Ovary (tissue), 9 donors: ENCODE results near the gene TRDMT1. TPM values are rescaled to one million over a fixed set of nuclear protein-coding genes. Genes with fewer than 3 reads are reported as not detected.

ENCODE experiments used
- DNase-seq, 5 donors: peaks; one replicate each; pipeline ENCODE4 v3.0.0-alpha.2; 2019 to 2020
- H3K27ac ChIP-seq, 2 donors: fragments of 200-600 bp; one replicate each; pipeline versions ENCODE4 v1.5.1 to v1.8.0; 2019 to 2022
- H3K27me3 ChIP-seq: fragments of 200-600 bp; one replicate; pipeline ENCODE4 v1.8.0; 2022
- H3K36me3 ChIP-seq: fragments of 200-600 bp; sonication (generic); one replicate; pipeline ENCODE4 v1.5.1; 2019
- H3K4me1 ChIP-seq: one replicate; pipeline ENCODE4 v1.8.1; 2013; ENCODE audit warnings: mild to moderate bottlenecking, moderate library complexity; ENCODE audit not compliant: insufficient read depth
- H3K4me3 ChIP-seq: fragments of 200-600 bp; sonication (generic); one replicate; pipeline ENCODE4 v1.5.1; 2017
- H3K9me3 ChIP-seq, 2 donors: fragments of 200-600 bp in 1 of 2; sonication (generic) in 1 of 2; one replicate each; pipeline versions ENCODE4 v1.5.1 to v1.8.1; 2013 to 2019; ENCODE audit warnings: mild to moderate bottlenecking in 1 of 2, moderate library complexity in 1 of 2
- CTCF ChIP-seq, 3 donors: fragments of 450-650 bp in 2 of 3; fragments of 200-600 bp in 1 of 3; IDR thresholded peaks; one replicate each; pipeline versions ENCODE4 v1.5.1 to v1.8.0; 2016 to 2022; ENCODE audit warnings: antibody characterized with exemption in 3 of 3, mild to moderate bottlenecking in 1 of 3
- EP300 ChIP-seq: sonication (generic); formaldehyde crosslinking; IDR thresholded peaks from one replicate; pipeline ENCODE4 v1.6.1; 2017; ENCODE audit warnings: antibody characterized with exemption
- POLR2A ChIP-seq: fragments of 450-650 bp; IDR thresholded peaks from one replicate; pipeline ENCODE4 v1.6.1; 2017; ENCODE audit warnings: antibody characterized with exemption, mild to moderate bottlenecking, moderate library complexity
- WGBS, 3 donors: extraction: QIAGEN DNeasy Blood & Tissue Kit in 1 of 3; methylation state at CpG; one replicate each; pipeline versions ENCODE4 v1.1.5 to v1.1.7; 2013 to 2017; 5-methylcytosine and 5-hydroxymethylcytosine counted together
- intact Hi-C, 4 donors: fragments of 100-400 bp; cut with DNase I; formaldehyde crosslinking; loops; one replicate each; pipeline versions ENCODE4 v1.11.0 to v1.15.1; 2022 to 2023
- polyA plus RNA-seq, 2 donors: library from polyadenylated mRNA; stranded (reverse); fragments of 200-250 nt in 1 of 2; fragments of 350-450 nt in 1 of 2; fragmentation: Illumina TruSeq in 1 of 2; extraction: RNeasy Lipid Tissue Mini Kit (QIAGEN cat#74804) in 1 of 2; gene quantifications; one replicate each; pipeline ENCODE4 v1.2.3, GENCODE V29; 2013 to 2014
- total RNA-seq, 7 donors: library from RNA; depleted of rRNA in 2 of 7; stranded (reverse); fragments of >200 nt in 2 of 7; fragmentation: NEBNext Ultra II Directional in 3 of 7; extraction: Animal tissue kit (Norgen Biotek cat#: 25700) in 3 of 7; gene quantifications; one replicate each; pipeline versions ENCODE4 v1.1.0 to v1.2.4, GENCODE V29; 2016 to 2023
- donor health status: DM: no; HTN: no; CAD: no; lungs with moderate emphysema.
- donor health status: DM: no; HTN: no; CAD: no.
- donor health status: Bipolar disorder and iron deficiency.
- donor health status: DM: yes; HTN: yes; CAD: no.
- donor health status: DM: no; HTN: no; CAD: no.
- donor health status: DM: yes; HTN: yes; CAD: no.

TRDMT1 gene
- total and polyA plus RNA-seq, 9 donors: 3.2 to 24.3 (median 15.9) TPM

DNA sequence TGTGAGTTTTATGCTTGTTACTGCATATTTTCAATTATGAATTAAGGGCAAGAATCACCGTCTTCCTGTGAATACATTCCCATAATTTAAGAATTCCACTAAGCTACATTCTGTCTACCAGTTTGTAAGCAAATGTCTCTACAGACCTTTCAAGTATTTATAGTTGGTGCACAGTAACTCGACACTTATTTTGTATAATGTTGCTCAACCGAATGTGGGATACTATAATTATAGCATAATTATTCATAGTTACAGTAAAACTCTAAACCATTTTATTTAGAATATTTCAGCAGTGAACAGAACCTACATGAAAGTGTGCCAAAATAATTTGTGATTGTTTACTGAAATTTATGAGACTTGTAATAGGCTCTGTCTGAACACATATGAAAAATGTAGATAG lies 54.6 kb downstream of the TRDMT1 start:
- Histone ChIP-seq H3K9me3 (no peaks in the 10 kb centered on the region), H3K4me3 (no peak overlapping the region), H3K27me3 (no peaks in the 10 kb centered on the region), H3K36me3 (no peaks in the 10 kb centered on the region), H3K4me1 (peaks cover 2% of the 10 kb centered on the region), H3K27ac (no peak overlapping the region)
- 66 to 79% (median 72%) methylated on average over 3 of the region's 3 CpGs for WGBS, 3 donors
- TF ChIP-seq CTCF (IDR thresholded peaks at IDR 0.05) (no peak), EP300 (no peak), POLR2A (no peak)
- intact Hi-C loops: no loop called here
- DNase-seq: no peak

- intact Hi-C loops: no loop called here
- DNase-seq: no peak
- no peaks in the 10 kb centered on the region for H3K27me3 ChIP-seq
- H3K4me3 ChIP-seq: no peak overlapping the region
- no peaks in the 10 kb centered on the region for H3K4me1 ChIP-seq
- 97 to 100% (median 100%) methylated on average over 1 of the region's 1 CpG for WGBS, 3 donors
- TF ChIP-seq EP300 (no peak), CTCF (IDR thresholded peaks at IDR 0.05) (no peak), POLR2A (no peak)
- H3K9me3 ChIP-seq: no peaks in the 10 kb centered on the region
- no peaks in the 10 kb centered on the region for H3K36me3 ChIP-seq
- H3K27ac ChIP-seq: no peak overlapping the region
Measured at GRCh38 chr10:17145239-17145638, 56.2 kb downstream of the TRDMT1 start.

DNA sequence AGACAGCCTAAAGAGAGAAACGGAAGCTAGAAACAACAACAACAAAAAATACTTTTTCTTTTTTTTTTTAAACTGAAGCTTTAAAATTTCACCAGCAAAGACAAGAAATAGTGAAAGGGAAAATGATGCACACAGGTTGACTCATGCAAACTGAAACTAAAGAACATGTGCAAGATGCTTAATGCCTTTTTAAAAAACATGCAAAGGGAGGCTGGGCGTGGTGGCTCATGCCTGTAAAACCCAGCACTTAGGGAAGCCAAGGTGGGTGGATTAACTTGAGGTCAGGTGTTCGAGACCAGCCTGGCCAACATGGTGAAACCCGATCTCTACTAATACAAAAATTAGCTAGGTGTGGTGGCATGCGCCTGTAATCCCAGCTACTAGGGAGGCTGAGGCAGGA lies 56.7 kb downstream of the TRDMT1 start:
- WGBS, 3 donors: 86 to 87% (median 87%) methylated on average over 5 of the region's 5 CpGs
- H3K27ac ChIP-seq: no peak overlapping the region
- no peak for TF ChIP-seq POLR2A
- TF ChIP-seq EP300: no peak
- no peaks in the 10 kb centered on the region for H3K9me3 ChIP-seq
- no peaks in the 10 kb centered on the region for H3K36me3 ChIP-seq
- no peak overlapping the region for H3K4me3 ChIP-seq
- no peaks in the 10 kb centered on the region for H3K27me3 ChIP-seq
- DNase-seq: no peak
- no peaks in the 10 kb centered on the region for H3K4me1 ChIP-seq
- intact Hi-C loops: no loop called here

DNA sequence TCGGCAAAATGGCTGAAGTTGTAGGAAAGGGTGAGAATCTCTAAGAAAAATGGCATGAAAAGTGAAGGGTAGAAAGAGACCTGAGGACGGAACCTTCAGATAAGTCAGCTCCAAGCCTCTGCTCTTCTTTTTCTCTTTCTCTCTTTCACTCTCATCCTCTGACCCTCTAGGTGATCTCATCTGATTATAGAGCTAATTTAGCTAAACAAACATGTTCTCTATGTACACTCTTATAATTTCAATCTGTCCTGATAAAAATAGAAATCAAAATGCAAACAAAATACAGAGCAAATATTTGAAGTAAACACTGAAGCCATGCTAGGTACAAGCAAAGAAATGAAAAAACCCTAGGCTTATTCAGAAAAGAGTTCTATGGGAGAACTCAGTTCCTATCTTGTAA lies 57.4 kb downstream of the TRDMT1 start:
- intact Hi-C loops: no loop called here
- TF ChIP-seq EP300: no peak
- TF ChIP-seq POLR2A: no peak
- TF ChIP-seq CTCF (IDR thresholded peaks at IDR 0.05): no peak
- Histone ChIP-seq H3K4me3 (no peak overlapping the region), H3K27me3 (no peaks in the 10 kb centered on the region), H3K4me1 (no peaks in the 10 kb centered on the region), H3K27ac (no peak overlapping the region), H3K9me3 (no peaks in the 10 kb centered on the region), H3K36me3 (no peaks in the 10 kb centered on the region)
- 96 to 99% (median 99%) methylated on average over 2 of the region's 2 CpGs for WGBS, 3 donors
- DNase-seq: no peak

GRCh38 chr10:17143055-17143690 lies 58.3 kb downstream of the TRDMT1 start:
- Histone ChIP-seq H3K27me3 (no peaks in the 10 kb centered on the region), H3K4me3 (no peak overlapping the region), H3K27ac (no peak overlapping the region), H3K4me1 (no peaks in the 10 kb centered on the region), H3K36me3 (no peaks in the 10 kb centered on the region), H3K9me3 (no peaks in the 10 kb centered on the region)
- TF ChIP-seq CTCF (IDR thresholded peaks at IDR 0.05): no peak
- no peak for TF ChIP-seq POLR2A
- no peak for TF ChIP-seq EP300
- WGBS, 3 donors: 30 to 61% (median 32%) methylated on average over 3 of the region's 3 CpGs
- DNase-seq: no peak
- intact Hi-C loops: no loop called here
